Upper lobe of right lung (tissue), 1 donor: Measurements from ENCODE around the gene AP4E1. TPM values are rescaled to one million over a fixed set of nuclear protein-coding genes. Genes with fewer than 3 reads are reported as not detected.
A peak's percentile ranks its signal among the peaks of the same experiment; 100 is the strongest.
"Not testable (repeated sequence)": the region's sequence is repeated elsewhere in the genome, so short reads cannot be mapped to it uniquely, and the experiment has no call there.

ENCODE experiments used
- ATAC-seq: fragments of 200-7000 bp; cut with Tn5 transposase; one replicate; pipeline ENCODE4 v1.9.1; 2020; ENCODE audit warnings: mild to moderate bottlenecking, moderate library complexity
- DNase-seq: peaks from one replicate; pipeline ENCODE4 v3.0.0-alpha.2; 2020
- H3K27ac ChIP-seq: fragments of 200-600 bp; one replicate; pipeline ENCODE4 v1.8.0; 2022
- H3K27me3 ChIP-seq: fragments of 200-600 bp; one replicate; pipeline ENCODE4 v1.8.0; 2022; ENCODE audit warnings: mild to moderate bottlenecking
- H3K36me3 ChIP-seq: fragments of 200-600 bp; one replicate; pipeline ENCODE4 v1.8.0; 2022
- H3K4me1 ChIP-seq: fragments of 200-600 bp; one replicate; pipeline ENCODE4 v1.8.0; 2022
- H3K4me3 ChIP-seq: fragments of 200-600 bp; one replicate; pipeline ENCODE4 v1.8.0; 2022; ENCODE audit warnings: mild to moderate bottlenecking
- H3K9me3 ChIP-seq: fragments of 200-600 bp; one replicate; pipeline ENCODE4 v1.8.0; 2022
- CTCF ChIP-seq: fragments of 200-600 bp; IDR thresholded peaks from one replicate; pipeline ENCODE4 v1.8.0; 2022; ENCODE audit warnings: antibody characterized with exemption
- intact Hi-C: fragments of 100-400 bp; cut with DNase I; formaldehyde crosslinking; loops from one replicate; pipeline ENCODE4 v1.11.0; 2022
- total RNA-seq: library from RNA; stranded (reverse); fragmentation: NEBNext Ultra II Directional; extraction: Animal tissue kit (Norgen Biotek cat#: 25700); gene quantifications from one replicate; pipeline ENCODE4 v1.2.1, GENCODE V29; 2021
- donor health status: DM: no; HTN: yes; CAD: no; lungs with severe emphysema.

The AP4E1 gene
- total RNA-seq, 1 donor from 2014 or later = 10.8 TPM

- peak; percentile 13 for ATAC-seq
- no peak for DNase-seq
- H3K27ac ChIP-seq = no peak overlapping the region
- no peaks in the 10 kb centered on the region for H3K4me1 ChIP-seq
- no peak for TF ChIP-seq CTCF
- no peaks in the 10 kb centered on the region for H3K36me3 ChIP-seq
- H3K27me3 ChIP-seq = no peaks in the 10 kb centered on the region
- intact Hi-C loops = no loop called here
- H3K4me3 ChIP-seq = no peak overlapping the region
- H3K9me3 ChIP-seq = no peaks in the 10 kb centered on the region
Measured at GRCh38 chr15:51030649-51031316, 122.3 kb downstream of the AP4E1 start.

- intact Hi-C loops, H3K4me3 ChIP-seq, ATAC-seq, H3K27ac ChIP-seq, H3K4me1 ChIP-seq, H3K36me3 ChIP-seq, H3K9me3 ChIP-seq, DNase-seq, H3K27me3 ChIP-seq: not testable (repeated sequence)
Measured at GRCh38 chr15:51037474-51037873, 129.0 kb downstream of the AP4E1 start.

- Histone ChIP-seq H3K9me3 (no peaks in the 10 kb centered on the region), H3K4me3 (no peak overlapping the region), H3K4me1 (no peaks in the 10 kb centered on the region), H3K27ac (no peak overlapping the region), H3K36me3 (no peaks in the 10 kb centered on the region), H3K27me3 (no peaks in the 10 kb centered on the region)
- no peak for TF ChIP-seq CTCF
- DNase-seq = no peak
- no peak for ATAC-seq
- intact Hi-C loops = no loop called here
Measured at GRCh38 chr15:51038162-51038973, 129.9 kb downstream of the AP4E1 start.

- Histone ChIP-seq H3K9me3 (no peaks in the 10 kb centered on the region), H3K36me3 (no peaks in the 10 kb centered on the region), H3K27me3 (no peaks in the 10 kb centered on the region), H3K27ac (no peak overlapping the region), H3K4me1 (no peaks in the 10 kb centered on the region), H3K4me3 (no peak overlapping the region)
- no peak for TF ChIP-seq CTCF
- no peak for DNase-seq
- ATAC-seq = no peak
- intact Hi-C loops = no loop called here
Measured at GRCh38 chr15:51038974-51039319, 130.5 kb downstream of the AP4E1 start.

GRCh38 chr15:51044037-51044727, 135.7 kb downstream of the AP4E1 start:
- H3K27me3 ChIP-seq = no peaks in the 10 kb centered on the region
- no peaks in the 10 kb centered on the region for H3K9me3 ChIP-seq
- DNase-seq = no peak
- TF ChIP-seq CTCF = no peak
- peaks cover 9% of the 10 kb centered on the region for H3K4me1 ChIP-seq
- intact Hi-C loops = no loop called here
- H3K4me3 ChIP-seq = no peak overlapping the region
- ATAC-seq = no peak
- no peak overlapping the region for H3K27ac ChIP-seq
- no peaks in the 10 kb centered on the region for H3K36me3 ChIP-seq

- Histone ChIP-seq H3K36me3 (no peaks in the 10 kb centered on the region), H3K9me3 (no peaks in the 10 kb centered on the region), H3K4me1 (peaks cover 9% of the 10 kb centered on the region), H3K27ac (no peak overlapping the region), H3K27me3 (no peaks in the 10 kb centered on the region), H3K4me3 (no peak overlapping the region)
- ATAC-seq (no peak), DNase-seq (no peak)
- intact Hi-C loops = no loop called here
- TF ChIP-seq CTCF = no peak
Measured at GRCh38 chr15:51046016-51046415, 137.5 kb downstream of the AP4E1 start.
